ENCODE results near the gene SLC5A1. TPM values are rescaled to one million over a fixed set of nuclear protein-coding genes. Genes with fewer than 3 reads are reported as not detected.

Gene SLC5A1
- polyA plus RNA-seq, 6 donors from 2014 or later, result not detected

DNA sequence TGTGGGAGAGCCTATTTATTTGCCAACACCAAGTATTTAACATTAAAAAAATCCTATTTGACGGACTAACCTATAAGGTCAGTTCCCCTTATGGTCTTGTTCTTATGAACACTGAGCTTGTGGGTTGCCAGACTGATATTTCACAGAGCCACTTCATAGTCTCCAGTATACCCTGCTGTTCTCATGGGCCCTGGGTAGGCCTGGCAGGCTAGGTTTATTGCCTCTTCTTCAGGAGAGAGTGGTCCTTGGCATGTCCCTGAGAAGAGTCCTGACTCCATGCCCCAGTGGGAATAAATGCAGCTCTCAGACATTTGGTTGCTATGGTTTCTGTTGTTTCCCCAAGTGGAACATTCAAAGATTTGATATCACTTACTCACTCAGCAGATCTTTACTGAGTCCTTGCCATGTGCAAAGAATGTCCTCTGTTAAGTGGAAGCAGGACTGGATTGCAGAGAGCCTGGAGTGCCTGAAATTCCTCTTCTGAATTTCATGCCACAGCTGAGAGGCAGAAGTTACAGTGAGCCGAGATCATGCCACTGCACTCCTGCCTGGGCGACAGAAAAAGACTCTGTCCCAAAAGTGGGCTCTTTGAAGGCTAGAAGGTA lies 15.7 kb downstream of the SLC5A1 start:
- Mint-ChIP-seq H3K9me3 (peaks cover 0 to 11% (median 5%) of the 10 kb centered on the region in 7 donors), H3K27ac (no peak overlapping the region), H3K4me1 (no peaks in the 10 kb centered on the region), H3K27me3 (peaks cover 37 to 48% (median 47%) of the 10 kb centered on the region in 3 donors), H3K36me3 (peaks cover 0 to 7% of the 10 kb centered on the region in 2 donors), H3K4me3 (no peak overlapping the region)
- ATAC-seq (ENCODE audit: low read depth in 2 of 2), result no peak
- no peak for DNase-seq

- no peak for DNase-seq
- peaks cover 0 to 7% of the 10 kb centered on the region in 2 donors for H3K36me3 Mint-ChIP-seq
- H3K4me3 Mint-ChIP-seq, result no peak overlapping the region
- H3K27me3 Mint-ChIP-seq, result peaks cover 36 to 46% (median 43%) of the 10 kb centered on the region in 3 donors
- H3K9me3 Mint-ChIP-seq, result peaks cover 0 to 11% (median 5%) of the 10 kb centered on the region in 7 donors
- no peaks in the 10 kb centered on the region for H3K4me1 Mint-ChIP-seq
- no peak overlapping the region for H3K27ac Mint-ChIP-seq
- no peak for ATAC-seq (ENCODE audit: low read depth in 2 of 2)
Measured at GRCh38 chr22:32059426-32059825, 16.4 kb downstream of the SLC5A1 start.

DNA sequence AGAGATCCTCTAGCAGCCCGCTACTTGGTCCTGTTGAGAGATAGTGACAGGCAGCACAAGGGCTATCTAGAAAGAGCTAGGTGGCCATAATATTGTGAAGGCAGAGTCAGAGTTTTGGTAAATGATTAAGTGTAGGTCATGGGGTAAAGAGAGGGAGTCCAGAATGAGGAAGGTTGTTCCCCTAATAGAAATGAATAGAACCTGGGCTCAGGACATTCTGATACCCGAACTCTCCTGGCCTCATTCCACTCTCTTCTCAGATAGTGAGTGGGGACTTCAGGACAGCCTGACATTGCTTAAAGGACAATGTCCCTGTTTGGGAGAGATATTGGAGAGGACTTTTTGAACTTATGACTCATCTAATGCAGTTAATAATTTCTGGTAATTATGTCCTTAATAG lies 20.6 kb downstream of the SLC5A1 start:
- no peak for ATAC-seq (ENCODE audit: low read depth in 2 of 2)
- H3K4me3 Mint-ChIP-seq, result no peak overlapping the region
- H3K27me3 Mint-ChIP-seq, result peaks cover 49 to 64% (median 57%) of the 10 kb centered on the region in 3 donors
- H3K9me3 Mint-ChIP-seq, result peaks cover 0 to 11% (median 5%) of the 10 kb centered on the region in 7 donors
- H3K36me3 Mint-ChIP-seq, result peaks cover 0 to 7% of the 10 kb centered on the region in 2 donors
- H3K27ac Mint-ChIP-seq, result no peak overlapping the region
- no peaks in the 10 kb centered on the region for H3K4me1 Mint-ChIP-seq
- DNase-seq, result no peak

DNA sequence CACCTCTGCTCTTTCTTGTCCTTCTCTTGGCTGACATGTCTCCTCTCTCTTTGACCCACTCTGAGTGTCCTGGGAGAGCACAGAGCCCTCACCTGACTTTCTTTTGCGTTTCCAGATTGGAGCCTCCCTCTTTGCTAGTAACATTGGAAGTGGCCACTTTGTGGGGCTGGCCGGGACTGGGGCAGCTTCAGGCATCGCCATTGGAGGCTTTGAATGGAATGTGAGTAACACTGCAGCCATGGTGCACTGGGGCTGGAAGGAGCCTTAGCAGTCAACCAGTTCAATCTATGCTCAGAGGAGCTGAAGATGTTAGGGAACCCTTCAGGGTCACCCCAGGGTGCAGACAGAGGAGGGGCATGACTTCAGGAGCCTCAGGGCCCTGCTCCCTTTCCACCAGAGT lies 23.8 kb downstream of the SLC5A1 start:
- H3K27ac Mint-ChIP-seq, result peak overlapping the region in 1 of 6 donors; percentile 35
- ATAC-seq (ENCODE audit: low read depth in 2 of 2) (no peak), DNase-seq (no peak)
- H3K4me3 Mint-ChIP-seq, result no peak overlapping the region
- peaks cover 0 to 10% (median 5%) of the 10 kb centered on the region in 7 donors for H3K9me3 Mint-ChIP-seq
- peaks cover 0 to 7% of the 10 kb centered on the region in 2 donors for H3K36me3 Mint-ChIP-seq
- H3K27me3 Mint-ChIP-seq, result peaks cover 46 to 55% (median 47%) of the 10 kb centered on the region in 3 donors
- H3K4me1 Mint-ChIP-seq, result no peaks in the 10 kb centered on the region

DNA sequence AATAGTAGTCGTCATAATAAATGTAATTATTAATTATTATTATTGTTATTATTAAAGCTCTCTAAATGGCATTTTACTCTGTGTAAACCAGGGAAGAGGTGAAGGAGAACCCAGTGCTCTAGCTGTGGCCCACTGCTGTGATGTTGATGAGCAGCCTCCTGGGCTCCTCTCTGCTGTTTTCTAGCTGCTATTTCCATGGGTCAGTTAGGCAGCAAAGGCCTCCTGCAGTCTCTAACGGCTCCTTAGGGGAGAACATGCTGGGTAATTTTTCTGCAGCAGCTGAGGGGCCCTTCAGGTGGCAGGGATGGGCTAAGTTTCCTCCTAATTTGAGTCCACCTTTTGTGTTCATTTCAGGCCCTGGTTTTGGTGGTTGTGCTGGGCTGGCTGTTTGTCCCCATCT lies 24.6 kb downstream of the SLC5A1 start:
- Mint-ChIP-seq H3K36me3 (peaks cover 0 to 1% of the 10 kb centered on the region in 2 donors), H3K4me1 (no peaks in the 10 kb centered on the region), H3K27me3 (peaks cover 40 to 54% (median 42%) of the 10 kb centered on the region in 3 donors), H3K9me3 (peaks cover 0 to 7% (median 3%) of the 10 kb centered on the region in 7 donors), H3K27ac (no peak overlapping the region), H3K4me3 (no peak overlapping the region)
- ATAC-seq (ENCODE audit: low read depth in 2 of 2) (no peak), DNase-seq (no peak)

- Mint-ChIP-seq H3K9me3 (no peaks in the 10 kb centered on the region), H3K27ac (peak overlapping the region in 1 of 6 donors; percentile 45), H3K36me3 (no peaks in the 10 kb centered on the region), H3K27me3 (peaks cover 45 to 48% (median 46%) of the 10 kb centered on the region in 3 donors), H3K4me1 (no peaks in the 10 kb centered on the region), H3K4me3 (no peak overlapping the region)
- no peak for ATAC-seq (ENCODE audit: low read depth in 2 of 2)
- DNase-seq, result no peak
Measured at GRCh38 chr22:32069579-32070372, 26.7 kb downstream of the SLC5A1 start.

DNA sequence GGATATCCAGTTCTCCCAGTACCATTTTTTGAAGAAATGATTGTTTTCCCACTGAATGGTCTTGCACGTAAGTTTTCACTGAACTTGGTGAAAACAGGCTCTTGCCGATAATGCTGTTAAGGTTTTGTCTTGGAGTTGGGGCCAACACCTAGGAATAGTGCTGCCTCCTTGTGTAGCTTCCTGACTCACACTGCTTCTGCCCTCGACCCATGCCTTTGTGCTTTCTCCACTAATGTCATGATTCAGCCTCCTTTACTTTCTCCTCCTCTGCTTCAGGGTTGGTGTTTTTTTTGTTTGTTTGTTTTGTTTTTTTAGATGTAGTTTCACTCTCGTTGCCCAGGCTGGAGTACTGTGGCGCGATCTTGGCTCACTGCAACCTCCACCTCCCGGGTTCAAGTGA lies 30.2 kb downstream of the SLC5A1 start:
- Mint-ChIP-seq H3K4me1 (no peaks in the 10 kb centered on the region), H3K9me3 (no peaks in the 10 kb centered on the region), H3K27ac (no peak overlapping the region), H3K27me3 (peaks cover 32 to 52% (median 44%) of the 10 kb centered on the region in 3 donors), H3K4me3 (no peak overlapping the region), H3K36me3 (no peaks in the 10 kb centered on the region)
- DNase-seq, result no peak
- ATAC-seq (ENCODE audit: low read depth in 2 of 2), result no peak

GRCh38 chr22:32073823-32074380 lies 30.8 kb downstream of the SLC5A1 start:
- Mint-ChIP-seq H3K9me3 (no peaks in the 10 kb centered on the region), H3K36me3 (no peaks in the 10 kb centered on the region), H3K27me3 (peaks cover 28 to 52% (median 38%) of the 10 kb centered on the region in 3 donors), H3K4me3 (no peak overlapping the region), H3K4me1 (no peaks in the 10 kb centered on the region), H3K27ac (no peak overlapping the region)
- ATAC-seq (ENCODE audit: low read depth in 2 of 2) (no peak), DNase-seq (no peak)

DNA sequence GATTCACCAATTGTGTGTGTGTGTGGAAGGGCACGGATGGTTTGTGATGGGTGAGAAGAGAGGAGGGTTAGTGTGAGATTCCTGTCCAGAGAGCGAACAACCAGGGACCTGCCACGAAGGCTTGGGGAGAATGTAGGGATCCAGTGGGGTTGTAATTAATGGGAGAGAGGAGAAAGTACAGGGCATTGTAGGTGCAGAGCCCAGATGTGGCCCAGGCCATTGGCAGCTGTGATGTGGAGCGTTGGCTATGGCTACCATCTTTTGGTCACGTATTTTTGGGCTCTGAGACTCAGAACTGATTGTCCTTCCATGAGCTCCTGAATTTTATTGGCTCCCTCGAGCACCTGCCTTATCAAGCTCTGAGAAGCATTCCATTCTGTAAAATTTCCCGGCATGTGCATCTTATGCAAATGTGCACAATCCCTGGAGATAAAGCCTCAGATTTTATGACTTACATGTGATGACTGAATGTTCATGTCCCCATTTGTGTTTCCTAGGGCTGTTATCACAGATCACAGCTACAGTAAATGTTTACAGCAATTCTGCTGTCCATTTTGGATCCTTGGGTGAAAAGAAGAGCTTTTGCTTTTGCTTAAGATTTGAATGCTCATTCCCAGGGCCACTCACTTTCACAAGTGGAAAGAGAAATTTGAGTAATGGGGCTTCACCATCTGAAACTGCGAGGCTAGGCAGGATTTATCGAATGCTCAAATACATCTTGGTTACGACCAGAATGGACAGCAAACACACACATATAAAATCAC lies 33.1 kb downstream of the SLC5A1 start:
- peaks cover 26 to 48% (median 37%) of the 10 kb centered on the region in 3 donors for H3K27me3 Mint-ChIP-seq
- DNase-seq (no peak), ATAC-seq (ENCODE audit: low read depth in 2 of 2) (no peak)
- H3K4me1 Mint-ChIP-seq, result no peaks in the 10 kb centered on the region
- H3K4me3 Mint-ChIP-seq, result no peak overlapping the region
- H3K9me3 Mint-ChIP-seq, result no peaks in the 10 kb centered on the region
- peak overlapping the region in 1 of 6 donors; percentile 12 for H3K27ac Mint-ChIP-seq
- H3K36me3 Mint-ChIP-seq, result no peaks in the 10 kb centered on the region

- Mint-ChIP-seq H3K27me3 (peaks cover 22 to 48% (median 38%) of the 10 kb centered on the region in 3 donors), H3K9me3 (no peaks in the 10 kb centered on the region), H3K27ac (no peak overlapping the region), H3K36me3 (no peaks in the 10 kb centered on the region), H3K4me1 (no peaks in the 10 kb centered on the region), H3K4me3 (no peak overlapping the region)
- ATAC-seq (ENCODE audit: low read depth in 2 of 2) (no peak), DNase-seq (no peak)
Measured at GRCh38 chr22:32076761-32077084, 33.7 kb downstream of the SLC5A1 start.

- Mint-ChIP-seq H3K4me3 (no peak overlapping the region), H3K4me1 (no peaks in the 10 kb centered on the region), H3K27ac (no peak overlapping the region), H3K36me3 (no peaks in the 10 kb centered on the region), H3K27me3 (peaks cover 22 to 48% (median 42%) of the 10 kb centered on the region in 3 donors), H3K9me3 (no peaks in the 10 kb centered on the region)
- ATAC-seq (ENCODE audit: low read depth in 2 of 2) (no peak), DNase-seq (no peak)
Measured at GRCh38 chr22:32077151-32077550, 34.1 kb downstream of the SLC5A1 start.

DNA sequence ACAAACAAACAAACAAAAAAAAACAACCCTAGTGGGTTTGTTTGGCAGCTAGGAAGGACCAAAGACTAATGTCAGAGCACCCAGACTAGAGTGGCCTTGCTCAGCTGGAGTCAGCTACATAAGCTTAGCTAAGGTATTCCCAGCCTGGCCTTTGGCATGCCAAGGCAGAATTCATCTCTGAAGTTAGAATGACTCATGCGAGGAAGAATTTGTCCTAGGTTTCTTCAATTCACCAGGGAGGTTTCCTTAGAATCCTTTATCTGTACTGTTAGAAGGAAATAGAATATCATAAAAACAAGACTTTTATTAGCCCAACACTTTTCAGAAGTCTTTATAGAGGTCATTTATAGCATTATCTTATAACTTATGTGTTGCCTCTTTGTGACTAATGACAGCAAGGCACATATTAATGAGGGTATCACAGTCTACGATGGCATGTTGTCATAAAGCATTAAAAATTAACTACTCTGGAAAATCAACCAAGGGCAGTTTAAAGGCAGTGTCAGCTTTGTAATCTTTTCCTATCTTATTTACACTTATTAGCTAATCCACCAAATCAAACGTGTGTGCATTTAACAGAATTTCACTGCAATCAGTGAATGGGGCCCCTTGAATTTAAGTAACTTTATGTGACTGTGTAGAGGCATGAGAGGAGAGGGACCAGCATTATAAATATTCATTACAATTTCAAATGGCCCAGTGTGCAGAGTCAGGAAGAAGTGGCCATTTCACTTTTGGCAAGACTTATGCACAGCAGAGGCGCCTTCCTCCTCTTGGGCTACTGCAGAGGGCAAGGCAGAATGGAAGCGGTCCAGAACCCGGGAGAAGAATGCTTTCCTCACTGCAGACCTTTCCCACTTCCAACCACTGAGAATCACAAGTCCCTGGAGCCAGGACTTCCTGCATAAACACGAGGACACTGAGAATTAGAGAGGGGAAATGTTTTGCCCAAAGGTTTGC lies 36.3 kb downstream of the SLC5A1 start:
- DNase-seq (no peak), ATAC-seq (ENCODE audit: low read depth in 2 of 2) (no peak)
- H3K4me1 Mint-ChIP-seq, result no peaks in the 10 kb centered on the region

More for the DNA sequence above, 36.3 kb downstream of the SLC5A1 start:
- H3K4me3 Mint-ChIP-seq, result no peak overlapping the region
- peaks cover 11 to 53% (median 40%) of the 10 kb centered on the region in 3 donors for H3K27me3 Mint-ChIP-seq
- no peaks in the 10 kb centered on the region for H3K9me3 Mint-ChIP-seq
- H3K27ac Mint-ChIP-seq, result peak overlapping the region in 1 of 6 donors; percentile 11
- no peaks in the 10 kb centered on the region for H3K36me3 Mint-ChIP-seq

All from naive B cell (primary cell).